H1 (cell line): Measurements from ENCODE around the gene TNS1. TPM values are rescaled to one million over a fixed set of nuclear protein-coding genes. Genes with fewer than 3 reads are reported as not detected.

ENCODE experiments used
- TCF12 ChIP-seq: IDR thresholded peaks from 2 replicates; pipeline ENCODE4 v1.6.1; 2011; ENCODE audit warnings: low read depth, mild to moderate bottlenecking, low read length
- polyA plus RNA-seq, 7 experiments: library from polyadenylated mRNA; depleted of rRNA in 3 of 7; stranded (reverse) in 5 of 7; unstranded in 2 of 7; fragments of >200 nt in 5 of 7; fragments of 200-250 nt in 2 of 7; gene quantifications; 1 replicate in 5 of 7; 2 replicates in 1 of 7; 4 replicates in 1 of 7; pipeline versions ENCODE4 v1.2.1 to v1.2.3, GENCODE V29; 2011 to 2013; ENCODE audit warnings: missing spikeins in 2 of 7, mixed read lengths in 2 of 7
- total RNA-seq: library from RNA; stranded (reverse); fragmentation: NEBNext Ultra II Directional; extraction: Animal tissue kit (Norgen Biotek cat#: 25700); gene quantifications from 2 replicates; pipeline ENCODE4 v1.2.1, GENCODE V29; 2021

Gene TNS1
- total and polyA plus RNA-seq, 2 of the 8 experiments (the other 6 are each of a cell fraction or from before 2014, with no cell fraction given) = 1.5 to 5.1 TPM

GRCh38 chr2:218003981-218004419, 1.2 kb upstream of the TNS1 start (continued):
- TF ChIP-seq TCF12 = no peak
- TF ChIP-seq, all 59 proteins: peak for 0
